ENCODE data around the gene TNFAIP3. TPM values are rescaled to one million over a fixed set of nuclear protein-coding genes. Genes with fewer than 3 reads are reported as not detected.

Gene TNFAIP3
- total and polyA plus RNA-seq, 2 of the 8 experiments (the other 6 are each of a cell fraction or from before 2014, with no cell fraction given) = 1.6 to 2.0 TPM

DNA sequence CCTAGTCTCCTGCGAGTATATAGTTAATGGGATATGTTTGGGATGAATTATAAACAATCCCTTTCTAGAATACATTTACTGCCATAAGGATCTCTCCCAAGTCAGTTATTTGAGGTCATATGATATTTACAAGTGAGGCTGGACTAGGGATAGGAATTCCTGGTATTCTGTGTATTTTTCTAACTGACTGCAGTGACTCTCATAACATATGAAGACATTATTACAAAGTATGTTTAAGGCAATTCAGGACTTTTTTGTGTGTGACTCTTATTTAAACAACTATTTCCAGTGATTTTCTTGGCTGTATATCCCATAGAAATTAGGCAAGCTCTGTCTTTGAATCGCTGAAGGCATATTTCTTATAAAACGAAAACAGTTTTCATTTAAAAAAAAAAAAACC is 18.4 kb upstream of the TNFAIP3 start (continued):
- TF ChIP-seq, protein P1, sequence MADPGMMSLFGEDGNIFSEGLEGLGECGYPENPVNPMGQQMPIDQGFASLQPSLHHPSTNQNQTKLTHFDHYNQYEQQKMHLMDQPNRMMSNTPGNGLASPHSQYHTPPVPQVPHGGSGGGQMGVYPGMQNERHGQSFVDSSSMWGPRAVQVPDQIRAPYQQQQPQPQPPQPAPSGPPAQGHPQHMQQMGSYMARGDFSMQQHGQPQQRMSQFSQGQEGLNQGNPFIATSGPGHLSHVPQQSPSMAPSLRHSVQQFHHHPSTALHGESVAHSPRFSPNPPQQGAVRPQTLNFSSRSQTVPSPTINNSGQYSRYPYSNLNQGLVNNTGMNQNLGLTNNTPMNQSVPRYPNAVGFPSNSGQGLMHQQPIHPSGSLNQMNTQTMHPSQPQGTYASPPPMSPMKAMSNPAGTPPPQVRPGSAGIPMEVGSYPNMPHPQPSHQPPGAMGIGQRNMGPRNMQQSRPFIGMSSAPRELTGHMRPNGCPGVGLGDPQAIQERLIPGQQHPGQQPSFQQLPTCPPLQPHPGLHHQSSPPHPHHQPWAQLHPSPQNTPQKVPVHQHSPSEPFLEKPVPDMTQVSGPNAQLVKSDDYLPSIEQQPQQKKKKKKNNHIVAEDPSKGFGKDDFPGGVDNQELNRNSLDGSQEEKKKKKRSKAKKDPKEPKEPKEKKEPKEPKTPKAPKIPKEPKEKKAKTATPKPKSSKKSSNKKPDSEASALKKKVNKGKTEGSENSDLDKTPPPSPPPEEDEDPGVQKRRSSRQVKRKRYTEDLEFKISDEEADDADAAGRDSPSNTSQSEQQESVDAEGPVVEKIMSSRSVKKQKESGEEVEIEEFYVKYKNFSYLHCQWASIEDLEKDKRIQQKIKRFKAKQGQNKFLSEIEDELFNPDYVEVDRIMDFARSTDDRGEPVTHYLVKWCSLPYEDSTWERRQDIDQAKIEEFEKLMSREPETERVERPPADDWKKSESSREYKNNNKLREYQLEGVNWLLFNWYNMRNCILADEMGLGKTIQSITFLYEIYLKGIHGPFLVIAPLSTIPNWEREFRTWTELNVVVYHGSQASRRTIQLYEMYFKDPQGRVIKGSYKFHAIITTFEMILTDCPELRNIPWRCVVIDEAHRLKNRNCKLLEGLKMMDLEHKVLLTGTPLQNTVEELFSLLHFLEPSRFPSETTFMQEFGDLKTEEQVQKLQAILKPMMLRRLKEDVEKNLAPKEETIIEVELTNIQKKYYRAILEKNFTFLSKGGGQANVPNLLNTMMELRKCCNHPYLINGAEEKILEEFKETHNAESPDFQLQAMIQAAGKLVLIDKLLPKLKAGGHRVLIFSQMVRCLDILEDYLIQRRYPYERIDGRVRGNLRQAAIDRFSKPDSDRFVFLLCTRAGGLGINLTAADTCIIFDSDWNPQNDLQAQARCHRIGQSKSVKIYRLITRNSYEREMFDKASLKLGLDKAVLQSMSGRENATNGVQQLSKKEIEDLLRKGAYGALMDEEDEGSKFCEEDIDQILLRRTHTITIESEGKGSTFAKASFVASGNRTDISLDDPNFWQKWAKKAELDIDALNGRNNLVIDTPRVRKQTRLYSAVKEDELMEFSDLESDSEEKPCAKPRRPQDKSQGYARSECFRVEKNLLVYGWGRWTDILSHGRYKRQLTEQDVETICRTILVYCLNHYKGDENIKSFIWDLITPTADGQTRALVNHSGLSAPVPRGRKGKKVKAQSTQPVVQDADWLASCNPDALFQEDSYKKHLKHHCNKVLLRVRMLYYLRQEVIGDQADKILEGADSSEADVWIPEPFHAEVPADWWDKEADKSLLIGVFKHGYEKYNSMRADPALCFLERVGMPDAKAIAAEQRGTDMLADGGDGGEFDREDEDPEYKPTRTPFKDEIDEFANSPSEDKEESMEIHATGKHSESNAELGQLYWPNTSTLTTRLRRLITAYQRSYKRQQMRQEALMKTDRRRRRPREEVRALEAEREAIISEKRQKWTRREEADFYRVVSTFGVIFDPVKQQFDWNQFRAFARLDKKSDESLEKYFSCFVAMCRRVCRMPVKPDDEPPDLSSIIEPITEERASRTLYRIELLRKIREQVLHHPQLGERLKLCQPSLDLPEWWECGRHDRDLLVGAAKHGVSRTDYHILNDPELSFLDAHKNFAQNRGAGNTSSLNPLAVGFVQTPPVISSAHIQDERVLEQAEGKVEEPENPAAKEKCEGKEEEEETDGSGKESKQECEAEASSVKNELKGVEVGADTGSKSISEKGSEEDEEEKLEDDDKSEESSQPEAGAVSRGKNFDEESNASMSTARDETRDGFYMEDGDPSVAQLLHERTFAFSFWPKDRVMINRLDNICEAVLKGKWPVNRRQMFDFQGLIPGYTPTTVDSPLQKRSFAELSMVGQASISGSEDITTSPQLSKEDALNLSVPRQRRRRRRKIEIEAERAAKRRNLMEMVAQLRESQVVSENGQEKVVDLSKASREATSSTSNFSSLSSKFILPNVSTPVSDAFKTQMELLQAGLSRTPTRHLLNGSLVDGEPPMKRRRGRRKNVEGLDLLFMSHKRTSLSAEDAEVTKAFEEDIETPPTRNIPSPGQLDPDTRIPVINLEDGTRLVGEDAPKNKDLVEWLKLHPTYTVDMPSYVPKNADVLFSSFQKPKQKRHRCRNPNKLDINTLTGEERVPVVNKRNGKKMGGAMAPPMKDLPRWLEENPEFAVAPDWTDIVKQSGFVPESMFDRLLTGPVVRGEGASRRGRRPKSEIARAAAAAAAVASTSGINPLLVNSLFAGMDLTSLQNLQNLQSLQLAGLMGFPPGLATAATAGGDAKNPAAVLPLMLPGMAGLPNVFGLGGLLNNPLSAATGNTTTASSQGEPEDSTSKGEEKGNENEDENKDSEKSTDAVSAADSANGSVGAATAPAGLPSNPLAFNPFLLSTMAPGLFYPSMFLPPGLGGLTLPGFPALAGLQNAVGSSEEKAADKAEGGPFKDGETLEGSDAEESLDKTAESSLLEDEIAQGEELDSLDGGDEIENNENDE (IDR thresholded peaks at IDR 0.05; ENCODE audit: insufficient replicate concordance, low read length) = no peak
- no peak for TF ChIP-seq TBP (IDR thresholded peaks at IDR 0.05; ENCODE audit: low read depth, low read length)
- TF ChIP-seq GTF2F1 (IDR thresholded peaks at IDR 0.05; ENCODE audit: borderline replicate concordance, low read depth, low read length) = no peak
- no peak for TF ChIP-seq EGR1 (IDR thresholded peaks at IDR 0.05; ENCODE audit: borderline replicate concordance, low read depth, low read length)
- no peak for TF ChIP-seq SAP30 (IDR thresholded peaks at IDR 0.05; ENCODE audit: insufficient read depth, insufficient replicate concordance, low read length)
- no peak for TF ChIP-seq NANOG (IDR thresholded peaks at IDR 0.05; ENCODE audit: insufficient read depth, low read depth, low read length, poor library complexity, severe bottlenecking)
- TF ChIP-seq RXRA (IDR thresholded peaks at IDR 0.05; ENCODE audit: insufficient read depth, low read depth, low read length) = no peak
- TF ChIP-seq GABPA (IDR thresholded peaks at IDR 0.05; ENCODE audit: borderline replicate concordance, insufficient read depth, low read length) = no peak
- no peak for TF ChIP-seq NRF1 (IDR thresholded peaks at IDR 0.05; ENCODE audit: low read depth, low read length)
- no peak for TF ChIP-seq SRF (IDR thresholded peaks at IDR 0.05; ENCODE audit: low read depth, low read length)
